C4-2B (cell line): ENCODE measurements around the gene RGS4.

Experiments
- ZFX ChIP-seq: fragments of 450-650 bp; IDR thresholded peaks from 2 replicates; pipeline ENCODE4 v1.6.1; 2017
- TF ChIP-seq, protein P1 (sequence below): fragments of 450-650 bp; conservative IDR thresholded peaks from 2 replicates; pipeline ENCODE4 v1.5.1; 2017; ENCODE audit warnings: mild to moderate bottlenecking

DNA sequence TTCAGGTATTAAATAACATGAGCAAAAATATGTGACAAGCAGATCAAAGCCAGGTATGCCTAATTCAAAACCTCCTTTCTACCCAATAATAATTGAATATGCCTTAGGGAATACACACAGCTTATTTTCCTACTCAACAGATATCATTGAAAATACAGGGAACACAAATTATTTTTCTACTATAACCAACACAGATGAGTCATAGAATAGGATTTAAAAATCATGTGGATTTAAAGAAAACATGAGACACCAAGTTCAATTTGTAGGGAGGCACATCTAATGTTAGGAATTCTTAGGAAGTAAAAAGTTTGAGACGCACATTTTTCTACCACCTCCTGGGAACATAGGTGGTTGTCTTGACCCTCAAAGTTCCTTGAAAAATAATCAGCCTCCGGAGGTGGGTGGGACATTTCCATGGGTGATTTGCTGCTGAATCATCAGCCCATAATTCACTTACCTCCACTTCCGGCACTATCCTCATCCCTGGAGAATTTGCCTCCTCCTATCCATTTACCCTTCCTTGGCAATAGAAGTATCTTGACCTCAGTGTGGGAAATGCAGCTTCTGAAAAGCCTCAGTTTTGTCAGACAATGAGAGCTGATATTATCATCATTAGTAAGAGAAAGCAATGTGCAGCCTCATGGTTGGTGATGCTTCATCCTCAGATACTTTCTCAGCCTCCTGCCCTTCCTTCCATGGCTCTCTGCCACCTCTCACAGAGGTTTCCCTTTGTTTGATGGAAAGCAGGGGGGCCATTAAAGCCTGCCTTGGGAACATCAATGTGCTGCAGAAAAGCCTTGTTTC, 33.5 kb upstream of the RGS4 start:
- TF ChIP-seq, protein P1, sequence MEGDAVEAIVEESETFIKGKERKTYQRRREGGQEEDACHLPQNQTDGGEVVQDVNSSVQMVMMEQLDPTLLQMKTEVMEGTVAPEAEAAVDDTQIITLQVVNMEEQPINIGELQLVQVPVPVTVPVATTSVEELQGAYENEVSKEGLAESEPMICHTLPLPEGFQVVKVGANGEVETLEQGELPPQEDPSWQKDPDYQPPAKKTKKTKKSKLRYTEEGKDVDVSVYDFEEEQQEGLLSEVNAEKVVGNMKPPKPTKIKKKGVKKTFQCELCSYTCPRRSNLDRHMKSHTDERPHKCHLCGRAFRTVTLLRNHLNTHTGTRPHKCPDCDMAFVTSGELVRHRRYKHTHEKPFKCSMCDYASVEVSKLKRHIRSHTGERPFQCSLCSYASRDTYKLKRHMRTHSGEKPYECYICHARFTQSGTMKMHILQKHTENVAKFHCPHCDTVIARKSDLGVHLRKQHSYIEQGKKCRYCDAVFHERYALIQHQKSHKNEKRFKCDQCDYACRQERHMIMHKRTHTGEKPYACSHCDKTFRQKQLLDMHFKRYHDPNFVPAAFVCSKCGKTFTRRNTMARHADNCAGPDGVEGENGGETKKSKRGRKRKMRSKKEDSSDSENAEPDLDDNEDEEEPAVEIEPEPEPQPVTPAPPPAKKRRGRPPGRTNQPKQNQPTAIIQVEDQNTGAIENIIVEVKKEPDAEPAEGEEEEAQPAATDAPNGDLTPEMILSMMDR = no peak
- no peak for TF ChIP-seq ZFX
